ENCODE data around the gene NMB.
A peak's percentile ranks its signal among the peaks of the same experiment; 100 is the strongest.
"Not testable (repeated sequence)": the region's sequence is repeated elsewhere in the genome, so short reads cannot be mapped to it uniquely, and the experiment has no call there.

NMB gene, protein sequence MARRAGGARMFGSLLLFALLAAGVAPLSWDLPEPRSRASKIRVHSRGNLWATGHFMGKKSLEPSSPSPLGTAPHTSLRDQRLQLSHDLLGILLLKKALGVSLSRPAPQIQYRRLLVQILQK

DNA sequence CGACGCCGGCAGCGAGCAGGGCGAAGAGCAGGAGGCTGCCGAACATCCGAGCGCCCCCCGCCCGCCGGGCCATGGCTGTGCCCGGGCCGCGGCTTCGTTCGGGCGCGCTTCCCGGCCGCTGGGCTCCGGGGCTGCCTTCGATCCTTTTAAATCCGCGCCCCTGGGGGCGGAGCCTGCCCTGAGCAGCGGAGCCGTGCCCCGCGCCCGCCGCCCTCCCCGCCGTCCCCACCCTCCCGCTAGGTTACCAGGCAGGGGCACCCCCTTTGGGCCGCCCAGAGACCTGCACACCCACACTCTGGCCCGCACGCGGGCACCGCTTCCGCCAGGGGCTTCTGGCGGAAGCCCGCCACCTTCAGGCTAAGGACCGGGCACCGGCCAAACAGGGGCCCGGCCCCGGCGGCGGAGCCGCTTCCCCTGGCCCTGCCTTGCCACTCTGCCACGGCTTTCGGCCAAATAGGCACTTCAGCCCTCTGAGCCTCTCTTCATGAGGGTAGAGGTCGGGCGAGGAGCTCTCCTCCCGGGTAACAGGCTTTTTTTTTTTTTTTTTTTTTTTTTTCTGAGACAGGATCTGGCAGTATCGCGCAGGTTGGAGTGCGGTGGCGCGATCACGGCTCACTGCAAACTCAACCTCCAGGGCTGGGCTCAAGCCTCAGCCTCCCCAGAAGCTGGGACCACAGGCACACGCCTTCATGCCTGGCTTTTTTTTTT, at the start of gene NMB:
Gene NMB (minus strand): TSS at position 120 of the 708 bp plus-strand sequence. CDS start 47 bp downstream, at position 73.
- peak; percentile 23 to 57 for DNase-seq

DNA sequence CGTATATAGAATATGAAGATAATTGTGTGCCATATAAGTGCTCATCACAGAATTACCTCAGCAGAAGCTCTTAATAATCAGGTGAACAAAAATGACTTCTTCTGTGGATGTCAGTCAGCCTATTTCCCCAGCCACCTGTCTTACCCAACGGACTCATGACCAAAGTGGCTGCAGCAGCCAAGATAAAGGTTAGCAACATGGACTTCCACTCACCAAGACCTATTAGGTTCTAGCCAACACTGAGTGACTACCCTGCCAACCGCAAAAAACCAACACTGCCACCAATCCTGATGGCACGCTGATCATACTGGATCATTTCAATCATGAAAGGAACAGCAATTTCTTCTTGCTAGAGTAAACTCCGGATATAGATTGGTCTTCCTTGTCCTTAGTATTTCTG, 45.8 kb upstream of the NMB start:
- DNase-seq, result no peak

DNA sequence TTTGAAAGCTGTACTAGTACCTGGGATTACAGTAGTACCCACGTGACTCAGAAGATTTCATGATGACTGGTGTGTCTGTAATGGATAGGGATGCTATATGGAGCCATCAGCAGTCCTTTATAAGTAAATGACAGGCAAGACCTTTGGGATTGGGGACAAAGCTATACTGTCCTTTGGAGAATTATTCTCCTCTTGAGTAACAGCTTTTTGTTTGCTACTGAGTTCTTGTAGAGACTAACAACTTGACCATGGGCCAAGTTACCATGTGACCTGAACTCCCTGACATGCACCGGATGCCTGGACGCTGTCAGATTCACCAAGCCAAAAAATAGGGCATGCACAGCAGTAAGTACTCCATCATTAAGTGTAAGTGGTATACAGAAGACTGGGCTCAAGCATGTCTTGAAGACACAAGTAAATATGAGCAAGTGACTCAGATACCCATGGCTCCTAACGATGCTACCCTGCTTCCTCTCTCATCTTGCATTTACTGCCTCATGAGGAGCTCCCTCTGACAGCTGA, 45.0 kb upstream of the NMB start:
- no peak for DNase-seq

DNA sequence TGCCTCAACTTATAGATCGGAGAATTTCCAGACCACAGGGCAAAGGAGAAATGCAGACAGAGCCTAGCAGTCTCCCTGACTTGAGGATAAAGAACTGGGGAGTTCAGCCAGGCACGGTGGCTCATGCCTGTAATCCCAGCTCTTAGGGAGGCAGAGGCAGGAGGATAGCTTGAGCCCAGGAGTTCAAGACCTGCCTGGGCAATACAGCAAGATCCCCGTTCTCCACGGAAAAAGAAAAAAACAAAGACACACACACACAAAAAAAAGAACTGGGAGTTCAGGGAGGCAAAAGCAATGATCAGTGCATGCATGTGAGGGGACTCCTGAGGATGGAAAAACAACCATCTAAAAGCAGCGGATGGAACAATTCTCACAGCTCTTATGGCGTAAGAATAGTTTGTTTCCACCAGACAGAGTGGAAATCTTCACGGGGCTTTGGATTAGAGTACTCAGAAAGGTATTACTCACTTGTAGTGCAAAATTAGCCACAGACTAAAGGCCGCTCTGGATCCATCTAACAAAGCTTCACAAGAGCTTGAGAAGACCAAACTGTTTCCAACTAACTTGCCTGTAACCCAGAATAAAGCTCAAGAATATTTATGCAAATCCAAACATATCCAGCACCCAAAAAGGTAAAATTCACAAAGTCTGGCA, 41.7 kb upstream of the NMB start:
- no peak for DNase-seq

DNA sequence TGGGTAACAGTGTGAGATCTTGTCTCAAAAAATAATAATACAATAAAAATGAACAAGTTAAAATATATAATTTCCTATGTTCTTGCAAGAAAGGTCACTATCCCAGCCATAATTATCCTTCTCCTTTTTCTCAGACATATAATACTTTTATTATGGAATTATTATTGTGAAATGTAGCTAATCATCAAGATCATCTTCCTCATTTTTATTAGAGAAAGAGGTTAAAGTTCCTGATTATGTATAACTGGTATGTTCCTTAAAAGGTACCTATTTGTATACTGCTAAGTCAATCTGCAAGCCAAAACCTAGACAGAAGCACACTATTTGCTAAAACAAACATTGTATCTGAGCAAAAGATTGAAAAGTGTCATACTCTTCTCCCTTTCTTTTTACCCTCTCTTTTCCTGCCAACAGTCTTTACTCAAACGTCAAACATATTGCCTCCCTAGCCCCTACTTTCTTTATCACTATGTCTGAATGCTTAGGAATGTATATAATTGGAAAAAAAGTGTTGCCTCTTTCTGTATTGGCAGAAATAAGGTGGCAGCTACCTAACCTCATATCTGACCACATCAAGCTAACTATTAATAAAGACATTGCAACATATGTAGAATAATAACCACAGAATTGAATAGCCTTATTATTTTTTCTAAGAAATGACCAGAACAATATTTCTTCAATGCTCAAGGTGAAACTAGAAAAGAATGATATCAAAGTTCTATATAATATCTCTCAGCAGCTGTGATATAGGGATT, 39.4 kb upstream of the NMB start:
- DNase-seq, result no peak

DNA sequence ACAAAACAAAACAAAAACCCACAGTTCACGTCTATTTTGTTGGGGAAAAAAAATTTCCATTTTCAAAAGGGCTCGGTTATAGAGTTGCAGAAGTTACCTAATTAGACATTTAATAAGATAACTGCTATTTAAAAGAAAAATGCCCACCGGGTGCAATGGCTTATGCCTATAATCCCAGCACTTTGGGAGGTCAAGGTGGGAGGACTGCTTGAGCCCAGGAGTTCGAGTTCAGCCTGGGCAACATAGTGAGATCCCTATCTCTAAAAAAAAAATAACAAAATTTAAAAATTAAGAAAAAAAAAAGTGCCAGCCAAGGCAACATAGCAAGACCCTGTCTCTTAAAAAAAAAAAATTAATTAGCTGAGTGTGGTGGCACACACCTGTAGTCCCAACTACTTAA, 38.8 kb upstream of the NMB start:
- no peak for DNase-seq

DNA sequence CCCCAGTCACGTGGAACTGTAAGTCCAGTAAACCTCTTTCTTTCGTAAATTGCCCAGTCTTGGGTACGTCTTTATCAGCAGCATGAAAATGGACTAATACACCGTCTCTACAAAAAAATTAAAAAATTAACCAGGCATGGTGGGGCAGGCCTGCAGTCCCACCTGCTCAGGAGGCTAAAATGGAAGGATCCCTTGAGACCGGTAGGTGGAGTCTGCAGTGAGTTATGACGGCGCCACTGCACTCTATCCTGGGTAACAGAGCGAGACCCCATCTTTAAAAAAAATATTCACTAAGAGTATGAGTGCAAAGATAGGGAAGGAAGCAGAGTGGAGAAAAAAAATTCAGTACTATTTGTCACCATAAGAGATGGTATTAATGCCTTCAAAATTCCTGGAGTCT, 32.3 kb upstream of the NMB start:
- no peak for DNase-seq

DNA sequence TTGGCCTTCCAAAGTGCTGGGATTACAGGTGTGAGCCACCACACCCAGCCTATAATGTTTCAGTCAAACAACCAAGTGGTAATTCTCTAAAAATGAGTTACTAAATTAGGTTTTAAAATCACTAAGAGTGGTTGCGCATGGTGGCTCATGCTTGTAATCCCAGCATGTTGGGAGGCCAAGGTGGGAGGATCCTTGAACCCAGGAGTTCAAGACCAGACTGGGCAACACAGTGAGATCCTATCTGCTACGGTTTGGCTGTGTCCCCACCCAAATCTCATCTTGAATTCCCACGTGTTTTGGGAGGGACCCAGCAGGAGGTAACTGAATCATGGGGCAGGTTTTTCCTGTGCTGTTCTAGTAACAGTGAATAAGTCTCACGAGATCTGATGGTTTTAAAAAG, 31.9 kb upstream of the NMB start:
- DNase-seq, result no peak

DNA sequence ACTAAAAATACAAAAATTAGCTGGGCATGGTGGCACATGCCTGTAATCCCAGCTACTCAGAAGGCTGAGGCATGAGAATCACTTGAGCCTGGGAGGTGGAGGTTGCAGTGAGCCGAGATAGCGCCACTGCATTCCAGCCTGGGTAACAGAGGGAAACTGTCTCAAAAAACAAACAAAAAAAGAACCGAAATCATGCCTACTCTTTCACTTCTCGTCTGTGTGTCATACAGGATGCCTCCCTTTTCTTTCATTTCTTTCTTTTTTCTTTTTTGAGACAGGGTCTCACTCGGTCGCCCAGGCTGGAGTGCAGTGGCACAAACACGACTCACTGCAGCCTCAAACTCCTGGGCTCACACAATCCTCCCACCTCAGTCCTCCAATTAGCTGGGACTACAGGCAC, 28.4 kb upstream of the NMB start:
- not testable (repeated sequence) for DNase-seq

DNA sequence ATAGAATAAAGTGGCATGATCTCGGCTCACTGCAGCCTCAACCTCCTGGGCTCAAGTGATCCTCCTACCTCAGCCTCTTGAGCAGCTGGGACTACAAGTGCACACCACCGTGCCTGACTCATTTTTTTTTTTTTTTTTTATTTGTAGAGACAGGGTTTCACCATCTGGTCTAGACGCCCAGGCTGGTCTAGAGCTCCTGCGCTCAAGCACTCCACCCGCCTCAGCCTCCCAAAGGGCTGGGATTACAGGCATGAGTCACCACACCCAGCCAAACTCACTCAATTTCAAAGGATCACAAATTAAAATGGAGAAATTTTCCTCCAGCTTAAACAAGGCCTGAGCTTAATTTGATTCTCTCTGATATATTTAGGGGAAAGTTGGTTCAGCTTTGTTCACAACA, 27.3 kb upstream of the NMB start:
- DNase-seq, result no peak

DNA sequence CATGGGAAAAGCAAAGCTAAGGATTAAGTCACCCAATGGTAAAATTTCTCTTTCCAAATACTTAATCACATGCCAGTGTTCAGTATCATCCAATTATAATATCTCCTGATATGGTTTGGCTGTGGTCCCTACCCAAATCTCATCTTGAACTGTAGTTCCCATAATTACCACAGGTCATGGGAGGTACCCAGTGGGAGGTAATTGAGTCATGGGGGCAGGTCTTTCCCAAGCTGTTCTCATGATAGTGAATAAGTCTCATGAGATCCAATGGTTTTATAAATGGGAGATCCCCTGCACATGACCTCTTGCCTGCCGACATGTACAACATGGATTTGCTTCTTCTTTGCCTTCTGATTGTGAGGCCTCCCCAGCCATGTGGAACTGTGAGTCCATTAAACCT, 26.1 kb upstream of the NMB start:
- DNase-seq, result no peak

DNA sequence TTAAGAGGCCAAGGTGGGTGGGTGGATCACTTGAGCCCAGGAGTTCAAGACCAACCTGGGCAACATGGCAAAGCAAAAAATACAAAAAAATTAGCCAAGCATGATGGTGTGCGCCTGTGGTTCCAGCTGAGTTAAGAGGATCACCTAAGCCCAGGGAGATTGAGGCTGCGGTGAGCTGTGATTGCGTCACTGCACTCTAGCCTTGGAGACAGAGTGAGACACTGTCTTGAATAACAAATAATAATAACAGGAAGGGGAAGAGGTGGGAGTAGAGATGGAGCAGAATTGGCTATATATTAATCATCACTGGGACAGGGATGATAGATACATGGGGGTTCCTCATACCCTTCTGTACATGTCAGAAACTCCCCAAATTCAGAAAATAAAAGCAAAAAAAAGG, 23.8 kb upstream of the NMB start:
- DNase-seq, result no peak

DNA sequence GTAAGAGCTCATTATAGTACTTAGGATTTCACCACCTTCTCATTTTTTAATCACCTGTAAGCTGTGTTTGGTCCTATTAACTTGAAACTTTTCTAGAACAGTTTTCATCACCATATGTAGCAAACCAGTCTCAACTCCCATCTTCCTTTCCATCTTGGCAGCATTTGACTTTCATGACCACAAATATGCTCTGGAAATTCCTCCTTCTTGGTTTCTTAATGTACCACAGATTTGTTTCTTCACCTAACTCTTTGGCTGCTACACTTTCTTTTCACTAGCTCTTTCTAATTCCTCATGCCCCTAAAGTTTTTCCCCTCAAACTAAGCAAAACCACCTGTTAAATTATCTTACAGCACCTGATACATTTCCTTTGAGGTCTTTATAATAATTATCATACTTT, 13.2 kb upstream of the NMB start:
- DNase-seq, result no peak

DNA sequence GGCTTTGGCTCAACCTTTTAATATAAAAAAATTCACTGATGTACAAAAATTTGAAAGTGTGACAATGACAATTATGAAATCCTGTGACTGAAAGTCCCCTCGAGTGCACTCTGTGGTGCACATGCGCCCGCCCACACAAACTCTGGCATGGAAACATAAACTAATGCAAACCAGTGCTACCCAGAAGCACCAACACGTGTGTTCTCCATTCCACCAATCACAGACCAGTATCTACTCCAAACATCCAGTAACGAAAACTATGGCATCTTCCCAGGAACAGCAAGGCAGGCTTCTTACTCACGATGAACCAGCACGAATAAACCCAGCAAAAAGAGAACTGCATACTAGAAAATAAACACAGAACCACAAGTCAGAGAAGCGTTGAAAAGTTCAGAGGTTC, 11.7 kb upstream of the NMB start:
- no peak for DNase-seq

DNA sequence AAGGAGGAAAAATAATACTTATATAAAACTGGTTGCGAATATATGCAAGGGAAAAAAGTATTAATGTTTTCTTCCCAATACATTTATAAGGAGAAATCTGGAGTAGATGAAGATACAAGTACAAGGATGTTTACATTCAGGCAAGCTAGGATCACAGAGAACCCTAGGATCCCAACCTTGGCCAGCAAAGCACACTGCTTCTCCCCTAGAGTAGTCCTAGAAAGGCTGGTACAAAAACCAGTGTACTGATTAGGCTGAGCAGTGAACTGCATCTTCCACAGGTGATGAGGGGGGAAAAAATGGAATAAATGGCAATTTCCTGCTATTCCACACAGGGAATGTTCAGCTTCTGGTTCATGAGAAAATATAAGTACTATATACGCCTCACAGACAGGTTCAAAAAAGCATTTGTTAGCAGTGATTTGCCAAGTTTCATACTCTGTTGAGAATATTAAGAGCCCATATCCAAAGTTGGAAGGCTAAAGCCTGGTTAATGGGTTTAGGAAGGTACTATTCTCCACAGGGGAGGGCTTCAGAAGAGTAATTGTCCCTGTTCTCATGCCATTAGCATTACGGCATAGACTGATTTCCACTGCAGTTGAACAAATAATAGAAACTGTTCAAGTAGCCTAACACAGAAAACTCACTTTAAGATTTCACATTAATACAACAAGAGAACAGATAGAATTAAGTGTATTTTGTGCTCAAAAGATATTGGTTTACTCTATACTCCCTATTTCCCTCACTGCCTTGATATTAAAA, 10.4 kb upstream of the NMB start:
- no peak for DNase-seq

DNA sequence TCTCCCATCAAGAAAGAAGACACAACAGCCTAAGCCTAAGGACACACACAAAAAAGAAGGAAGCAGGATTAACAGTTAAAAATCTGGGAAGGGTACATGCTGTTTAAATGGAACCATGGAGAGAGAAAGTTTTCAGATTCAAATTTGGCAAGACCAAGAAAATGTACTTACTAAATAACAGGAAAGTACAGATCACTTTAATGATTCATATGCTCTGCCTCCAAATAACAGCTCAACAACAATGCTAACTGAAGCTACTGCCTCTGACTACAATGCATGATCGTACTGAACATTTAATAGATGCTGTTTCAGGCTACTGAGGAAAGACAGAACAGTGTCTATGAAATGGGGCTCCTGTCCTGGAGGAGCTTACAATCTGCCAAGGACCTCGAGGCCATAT, 8.4 kb upstream of the NMB start:
- no peak for DNase-seq

DNA sequence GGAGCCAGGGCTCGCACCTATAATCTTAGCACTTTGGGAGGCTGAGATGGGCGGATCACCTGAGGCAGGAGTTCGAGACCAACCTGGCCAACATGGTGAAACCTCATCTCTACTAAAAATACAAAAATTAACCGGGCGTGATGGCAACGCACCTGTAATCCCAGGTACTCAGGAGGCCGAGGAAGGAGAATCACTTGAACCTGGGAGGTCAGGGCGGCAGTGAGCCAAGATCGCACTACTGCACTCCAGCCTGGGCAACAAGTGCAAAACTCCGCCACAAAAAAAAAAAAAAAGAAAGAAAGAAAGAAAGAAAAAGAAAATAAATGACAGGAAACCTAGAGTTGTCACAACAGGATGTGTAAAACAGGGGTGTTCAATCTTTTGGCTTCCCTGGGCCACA, 3.0 kb upstream of the NMB start:
- DNase-seq, result no peak

DNA sequence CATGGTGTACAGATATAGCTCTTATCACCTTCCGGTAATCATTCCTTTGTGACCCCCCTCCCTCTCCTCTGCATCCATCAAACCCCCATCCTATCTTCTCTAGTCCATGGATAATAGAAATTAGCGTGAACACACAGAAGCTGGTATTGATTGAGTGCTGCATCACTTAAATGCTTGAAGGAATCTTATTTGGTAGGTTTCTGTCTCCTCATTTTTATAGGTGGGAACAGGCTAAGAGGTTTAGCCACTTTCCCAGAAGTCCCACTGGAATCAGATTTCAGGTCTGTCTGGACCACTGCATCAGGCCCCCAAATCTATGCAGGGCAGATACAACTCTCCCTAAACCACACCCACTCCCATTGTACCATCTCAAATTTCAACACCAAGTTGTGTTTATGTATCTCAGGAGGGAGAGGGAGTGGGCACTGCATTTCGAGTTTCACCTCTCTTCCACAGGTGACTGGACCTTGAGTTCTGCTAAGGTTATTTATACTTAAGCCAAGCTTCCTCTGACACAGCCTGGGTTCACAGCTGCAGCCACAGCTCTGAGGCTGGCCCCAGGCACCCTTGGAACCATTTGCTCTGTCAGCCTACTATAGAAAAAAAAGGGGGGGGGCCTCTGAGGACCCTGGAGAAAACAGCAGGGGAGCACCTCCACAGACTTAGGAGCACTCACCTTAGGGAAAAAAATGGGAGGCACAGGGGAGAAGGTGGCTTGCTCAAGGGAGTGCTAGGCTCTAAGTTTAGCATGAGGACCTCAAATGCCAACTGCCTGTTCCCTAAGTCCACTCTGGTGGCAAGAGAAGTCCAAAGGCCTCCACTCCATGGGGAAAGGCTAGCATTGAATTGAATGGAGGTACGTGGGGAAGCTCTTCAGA, 2.1 kb upstream of the NMB start:
- no peak for DNase-seq

DNA sequence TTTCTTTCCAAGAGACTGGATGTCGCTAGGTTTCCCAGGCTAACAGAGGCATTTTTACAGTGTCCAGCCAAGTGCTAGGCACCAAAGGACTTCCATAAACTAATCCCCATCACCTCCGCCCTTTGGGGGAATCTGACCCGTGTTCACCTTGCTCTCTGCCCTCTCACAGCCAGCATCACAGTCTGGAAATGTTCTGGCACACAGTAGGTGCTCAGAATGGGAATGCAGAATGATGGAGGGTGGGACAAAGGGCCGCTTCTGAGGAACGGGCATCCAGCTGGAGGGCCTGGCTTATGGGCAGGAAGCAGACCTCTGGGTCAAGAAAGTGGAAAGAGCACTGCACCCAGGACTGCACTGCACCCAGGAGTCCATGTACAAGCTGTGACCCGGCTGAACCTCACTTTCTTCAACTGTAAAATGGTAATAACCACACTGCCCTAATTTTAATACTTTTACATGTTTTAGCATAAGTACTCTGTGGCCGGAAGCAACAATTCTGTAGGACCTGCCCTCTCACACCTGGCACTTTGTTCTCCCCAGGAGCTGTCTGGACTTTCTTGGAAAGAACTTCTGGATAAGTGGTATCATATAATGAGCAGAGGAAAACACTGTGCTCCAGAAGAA, 901 bp upstream of the NMB start:
- no peak for DNase-seq

DNA sequence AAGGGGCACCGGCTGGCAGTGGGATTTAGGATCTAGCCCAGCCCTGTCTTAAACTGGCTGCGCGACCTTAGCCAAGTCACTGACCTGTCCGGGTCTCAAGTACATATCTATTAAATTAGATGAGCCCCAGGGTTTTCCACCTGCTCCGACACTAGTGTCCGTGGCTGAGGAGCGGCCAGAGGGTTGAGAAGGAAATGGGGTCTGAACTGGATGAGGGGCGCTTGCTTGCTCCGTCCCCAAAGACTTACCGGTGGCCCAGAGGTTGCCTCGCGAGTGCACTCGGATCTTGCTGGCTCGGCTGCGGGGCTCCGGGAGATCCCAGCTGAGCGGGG, 285 bp downstream of the NMB start:
- no peak for DNase-seq

DNA sequence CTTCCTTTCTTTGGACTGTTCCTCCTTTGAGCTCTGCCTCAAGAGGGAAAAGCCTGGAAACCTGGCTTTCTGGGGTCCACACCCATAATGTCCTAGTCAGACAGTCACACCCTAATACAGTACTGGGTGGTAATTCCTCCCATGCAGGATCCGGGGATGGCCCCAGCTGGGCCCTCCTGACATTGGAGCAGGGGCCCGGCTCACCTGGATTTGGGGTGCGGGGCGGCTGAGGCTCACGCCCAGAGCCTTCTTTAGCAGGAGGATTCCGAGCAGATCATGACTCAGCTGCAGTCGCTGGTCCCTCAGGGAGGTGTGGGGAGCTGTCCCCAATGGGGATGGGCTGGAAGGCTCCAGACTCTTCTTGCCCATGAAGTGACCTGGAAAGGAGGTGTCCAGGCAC, 1.0 kb downstream of the NMB start:
- DNase-seq, result no peak
